Heart right ventricle (tissue), 16 donors: ENCODE data around the gene LIMS1. TPM values are rescaled to one million over a fixed set of nuclear protein-coding genes. Genes with fewer than 3 reads are reported as not detected.
"Not testable (repeated sequence)": the region's sequence is repeated elsewhere in the genome, so short reads cannot be mapped to it uniquely, and the experiment has no call there.

Experiments used
- ATAC-seq, 8 donors: fragments of 200-7000 bp; cut with Tn5 transposase; one replicate each; pipeline ENCODE4 v1.9.1; 2020; ENCODE audit warnings: mild to moderate bottlenecking in 8 of 8, moderate library complexity in 8 of 8, moderate number of reproducible peaks in 1 of 8
- DNase-seq, 2 donors: peaks; one replicate each; pipeline ENCODE4 v3.0.0-alpha.2; 2020
- H3K27ac ChIP-seq, 10 donors: fragments of 200-600 bp; sonication (generic) in 2 of 10; one replicate each; pipeline versions ENCODE4 v1.5.0 to v1.8.0; 2020 to 2022; ENCODE audit warnings: mild to moderate bottlenecking in 3 of 10
- H3K27me3 ChIP-seq, 7 donors: fragments of 200-600 bp; one replicate each; pipeline ENCODE4 v1.8.0; 2021 to 2022; ENCODE audit warnings: mild to moderate bottlenecking in 2 of 7
- H3K36me3 ChIP-seq, 9 donors: fragments of 200-600 bp; sonication (generic) in 1 of 9; one replicate each; pipeline versions ENCODE4 v1.5.0 to v1.8.0; 2020 to 2022; ENCODE audit warnings: mild to moderate bottlenecking in 2 of 9
- H3K4me1 ChIP-seq, 9 donors: fragments of 200-600 bp; sonication (generic) in 1 of 9; one replicate each; pipeline versions ENCODE4 v1.5.0 to v1.8.0; 2020 to 2022; ENCODE audit warnings: mild to moderate bottlenecking in 4 of 9
- H3K4me3 ChIP-seq, 10 donors: fragments of 200-600 bp; sonication (generic) in 2 of 10; one replicate each; pipeline versions ENCODE4 v1.5.0 to v1.8.0; 2020 to 2022; ENCODE audit warnings: mild to moderate bottlenecking in 7 of 10, moderate library complexity in 2 of 10
- H3K9me3 ChIP-seq, 11 donors: fragments of 200-600 bp in 10 of 11; sonication (generic) in 2 of 11; one replicate each; pipeline versions ENCODE4 v1.5.0 to v1.8.0; 2013 to 2022; ENCODE audit warnings: mild to moderate bottlenecking in 2 of 11, control low read depth in 1 of 11, moderate library complexity in 1 of 11
- CTCF ChIP-seq, 9 donors: fragments of 200-600 bp; sonication (generic) in 2 of 9; IDR thresholded peaks; one replicate each; pipeline versions ENCODE4 v1.5.0 to v1.8.0; 2021 to 2022; ENCODE audit warnings: antibody characterized with exemption in 9 of 9, mild to moderate bottlenecking in 5 of 9, moderate library complexity in 1 of 9
- WGBS, 2 donors: extraction: QIAGEN DNeasy Blood & Tissue Kit; methylation state at CpG; one replicate each; pipeline ENCODE4 v1.1.7; 2013; ENCODE audit warnings: inconsistent platforms in 1 of 2; 5-methylcytosine and 5-hydroxymethylcytosine counted together
- intact Hi-C, 10 donors: fragments of 100-400 bp; cut with DNase I; formaldehyde crosslinking; loops; one replicate each; pipeline versions ENCODE4 v1.11.1 to v1.14.2; 2022
- polyA plus RNA-seq, 2 donors: library from polyadenylated mRNA; stranded (reverse); fragments of 200-250 nt; gene quantifications; one replicate each; pipeline ENCODE4 v1.2.3, GENCODE V29; 2013
- total RNA-seq, 10 donors: library from RNA; stranded (reverse); fragmentation: NEBNext Ultra II Directional in 3 of 10; extraction: Animal tissue kit (Norgen Biotek cat#: 25700) in 3 of 10; gene quantifications; one replicate each; pipeline versions ENCODE4 v1.2.1 to v1.2.4, GENCODE V29; 2021 to 2023
- donor health status: Arrhythmogenic right ventricular cardiomyopathy.
- donor health status: ischemic (EF 13 %, LVEDD 7.1; RV severe dilation, severe dysfunction).
- donor health status: healthy with polysubstance abuse.
- donor health status: DM: no; HTN: yes; CAD: no.
- donor health status: DM: no; HTN: no; CAD: no.
- donor health status: ischemic (EF 25% LVEDD 6.9; RV normal size, moderate dysfunction).
- donor health status: ischemic (EF 25% LVEDD 5.7; RV mildly dilated, moderate dysfunction).
- donor health status: healthy.
- donor health status: DM: yes; HTN: yes; CAD: no.
- donor health status: Ischemic cardiomyopathy.
- donor health status: ischemic (EF 35%, LVEDD 5.7; RV mildly dilated, moderate dysfunction).
- donor health status: nonischemic (EF 11% LVEDD 7.7; RV severe dilation, severe dysfunction).
- donor health status: DM: yes; HTN: yes; CAD: no.
- donor health status: PGD.
- donor health status: ischemic (EF 29% LVEDD 5.4; RV normal size, mild dysfunction).
- donor health status: nonischemic (EF 23%, LVEDD 6.1; RV moderate dilation, normal function).

LIMS1 gene
- total and polyA plus RNA-seq, 12 donors: 18.8 to 122 (median 76.2) TPM

- H3K4me1 ChIP-seq: peaks cover 16 to 77% (median 53%) of the 10 kb centered on the region in 9 donors
- H3K27me3 ChIP-seq: no peaks in the 10 kb centered on the region
- TF ChIP-seq CTCF (IDR thresholded peaks at IDR 0.05): no peak
- ATAC-seq: peak in 7 of 8 donors; percentile 34 to 68 (median 62)
- H3K36me3 ChIP-seq: no peaks in the 10 kb centered on the region
- 38 to 43% methylated on average over 4 of the region's 4 CpGs for WGBS, 2 donors
- peak overlapping the region; percentile 1 to 88 (median 63) for H3K27ac ChIP-seq
- H3K9me3 ChIP-seq: no peaks in the 10 kb centered on the region
- no peak overlapping the region for H3K4me3 ChIP-seq
- DNase-seq: no peak
- intact Hi-C loops: loop anchor here in 2 of 10 donors (5.0 kb wide), 2 partner anchors 37 to 42 kb away; no protein-coding TSS in a partner anchor
These were observed 60.8 kb downstream of the LIMS1 start for GRCh38 chr2:108594982-108595464.

DNA sequence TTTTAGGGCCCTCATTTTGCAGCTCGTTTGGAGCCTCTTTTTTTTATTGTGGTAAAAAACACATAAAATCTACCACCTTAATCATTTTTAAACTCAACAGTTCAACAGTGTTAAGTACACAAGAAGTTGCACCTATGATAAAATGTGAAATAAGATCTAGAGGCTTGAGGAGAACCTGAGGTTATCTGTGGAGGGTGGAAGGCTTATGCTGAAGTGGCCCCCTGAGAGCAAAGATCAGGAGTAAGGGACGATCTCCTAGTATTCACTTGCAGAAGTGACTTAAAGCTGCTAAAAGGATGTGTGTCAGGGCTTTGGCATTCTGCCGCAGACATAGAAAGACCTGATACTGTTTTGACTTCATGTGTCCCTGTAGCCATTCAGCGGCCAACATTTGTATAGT lies 61.5 kb downstream of the LIMS1 start:
- Histone ChIP-seq H3K4me1 (peaks cover 16 to 70% (median 45%) of the 10 kb centered on the region in 9 donors), H3K27ac (peak overlapping the region; percentile 1 to 88 (median 63))
- 26 to 35% methylated on average over 3 of the region's 4 CpGs for WGBS, 2 donors
- not testable (repeated sequence) for H3K4me3 ChIP-seq, DNase-seq, H3K9me3 ChIP-seq, H3K36me3 ChIP-seq, ATAC-seq, H3K27me3 ChIP-seq
- intact Hi-C loops: loop anchor here in 1 of 10 donors (5.0 kb wide), 1 partner anchor 42 kb away; no protein-coding TSS in a partner anchor

DNA sequence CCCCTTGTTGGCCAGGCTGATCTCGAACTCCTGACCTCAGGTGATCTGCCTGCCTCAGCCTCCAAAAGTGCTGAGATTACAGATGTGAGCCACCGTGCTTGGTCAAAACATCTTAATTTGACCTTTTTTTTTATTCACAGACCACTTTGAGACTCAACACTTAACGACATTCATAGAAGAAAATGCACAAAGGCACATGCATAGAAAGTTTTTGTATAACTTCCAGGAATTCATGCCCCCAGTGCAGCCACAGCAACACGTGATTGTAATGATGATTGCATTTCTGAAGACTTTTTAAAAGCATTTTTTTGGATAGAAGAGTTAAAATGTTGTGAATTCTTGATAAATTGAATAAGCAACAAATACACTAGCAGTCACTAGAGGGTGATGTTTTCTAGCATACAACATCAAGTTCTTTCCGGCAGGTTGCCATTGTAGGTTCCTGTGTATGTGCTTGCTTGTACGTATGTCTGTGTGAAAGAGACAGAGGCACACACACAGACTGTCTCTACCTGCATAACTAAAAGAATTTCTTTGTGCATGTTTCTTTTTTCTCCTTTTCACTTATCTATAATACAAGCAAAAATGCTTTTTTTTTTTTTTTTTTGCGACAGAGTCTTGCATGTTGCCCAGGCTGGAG lies 63.0 kb downstream of the LIMS1 start:
- not testable (repeated sequence) for H3K27me3 ChIP-seq, DNase-seq, H3K4me3 ChIP-seq, H3K36me3 ChIP-seq, H3K9me3 ChIP-seq
- ATAC-seq: peak in 6 of 8 donors; percentile 48 to 61 (median 52)
- 53 to 54% methylated on average over 7 of the region's 7 CpGs for WGBS, 2 donors
- intact Hi-C loops: loop anchor here in 1 of 10 donors (5.0 kb wide), 1 partner anchor 40 kb away; no protein-coding TSS in a partner anchor
- H3K4me1 ChIP-seq: peaks cover 16 to 65% (median 37%) of the 10 kb centered on the region in 9 donors
- peak in 6 of 9 donors; percentile 30 to 54 (median 36) for TF ChIP-seq CTCF (IDR thresholded peaks at IDR 0.05)
- H3K27ac ChIP-seq: peak overlapping the region in 1 of 10 donors; percentile 26

DNA sequence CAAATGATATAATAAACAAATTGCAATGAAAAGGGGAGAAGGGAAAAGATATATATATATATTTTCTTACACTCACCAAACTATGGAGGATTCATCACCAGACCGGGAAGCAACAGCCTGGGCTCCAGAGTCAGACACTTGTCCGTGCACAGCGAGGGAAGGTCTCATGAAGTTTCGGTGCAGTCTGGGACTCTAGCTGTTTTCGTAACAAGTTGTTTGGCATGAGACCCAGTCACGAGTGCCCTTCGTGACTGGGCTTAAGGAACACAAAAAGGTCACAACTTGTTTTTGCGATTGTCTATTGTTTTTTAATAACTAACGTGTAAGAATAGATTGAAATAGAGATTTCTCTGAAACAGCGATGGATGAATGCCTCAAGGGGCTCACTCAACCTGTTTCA lies 66.9 kb downstream of the LIMS1 start:
- peaks cover 0 to 12% (median 0%) of the 10 kb centered on the region in 11 donors for H3K9me3 ChIP-seq
- WGBS, 2 donors: 56 to 69% methylated on average over 10 of the region's 10 CpGs
- H3K27ac ChIP-seq: peak overlapping the region in 1 of 10 donors; percentile 27
- not testable (repeated sequence) for H3K36me3 ChIP-seq, DNase-seq, H3K4me3 ChIP-seq, H3K27me3 ChIP-seq
- peak in 2 of 8 donors; percentile 47 to 53 for ATAC-seq
- peaks cover 0 to 34% (median 15%) of the 10 kb centered on the region in 9 donors for H3K4me1 ChIP-seq
- intact Hi-C loops: loop anchor here in 1 of 10 donors (5.0 kb wide), 1 partner anchor 36 kb away; no protein-coding TSS in a partner anchor

GRCh38 chr2:108602422-108602821 lies 68.2 kb downstream of the LIMS1 start:
- DNase-seq (no peak), ATAC-seq (no peak)
- H3K9me3 ChIP-seq: peaks cover 0 to 12% (median 0%) of the 10 kb centered on the region in 11 donors
- H3K4me1 ChIP-seq: peaks cover 0 to 33% (median 25%) of the 10 kb centered on the region in 9 donors
- no peak for TF ChIP-seq CTCF (IDR thresholded peaks at IDR 0.05)
- intact Hi-C loops: loop anchor here in 1 of 10 donors (5.0 kb wide), 1 partner anchor 35 kb away; no protein-coding TSS in a partner anchor
- no peaks in the 10 kb centered on the region for H3K27me3 ChIP-seq
- H3K27ac ChIP-seq: peak overlapping the region in 1 of 10 donors; percentile 7
- peaks cover 0 to 3% (median 0%) of the 10 kb centered on the region in 9 donors for H3K36me3 ChIP-seq
- H3K4me3 ChIP-seq: no peak overlapping the region
